ENCODE measurements around the gene FCER2.
"Not testable (repeated sequence)": the region's sequence is repeated elsewhere in the genome, so short reads cannot be mapped to it uniquely, and the experiment has no call there.

Gene FCER2

GRCh38 chr19:7701654-7702457, at the start of gene FCER2:
Gene FCER2 (minus strand): TSS chr19:7702131. CDS start chr19:7699760, 2,371 bp downstream.
- Mint-ChIP-seq H3K4me3 (no peak within 1 kb of the TSS), H3K27me3 (peaks cover 30% of the 10 kb centered on the region), H3K9me3 (no peaks in the 10 kb centered on the region), H3K36me3 (ENCODE audit: insufficient read depth) (peaks cover 2% of the 10 kb centered on the region), H3K4me1 (peaks cover 28% of the 10 kb centered on the region), H3K27ac (ENCODE audit: low read depth) (peak within 1 kb of the TSS; percentile 49)
- ATAC-seq (replicated peaks; ENCODE audit: extremely low read depth, poor library complexity, severe bottlenecking): no peak
- DNase-seq (ENCODE audit: low spot score in 2 of 2): no peak

GRCh38 chr19:7751157-7751783, 49.3 kb upstream of the FCER2 start:
- Mint-ChIP-seq H3K9me3 (peaks cover 11% of the 10 kb centered on the region), H3K27ac (ENCODE audit: low read depth) (peak overlapping the region; percentile 72), H3K4me3 (no peak overlapping the region), H3K27me3 (peaks cover 34% of the 10 kb centered on the region), H3K36me3 (ENCODE audit: insufficient read depth) (peaks cover 2% of the 10 kb centered on the region), H3K4me1 (peaks cover 8% of the 10 kb centered on the region)
- no peak for DNase-seq (ENCODE audit: low spot score in 2 of 2)
- ATAC-seq (replicated peaks; ENCODE audit: extremely low read depth, poor library complexity, severe bottlenecking): peak; percentile 46

- Mint-ChIP-seq H3K4me1 (peaks cover 8% of the 10 kb centered on the region), H3K9me3 (peaks cover 6% of the 10 kb centered on the region), H3K4me3 (no peak overlapping the region), H3K27ac (ENCODE audit: low read depth) (no peak overlapping the region), H3K27me3 (peaks cover 34% of the 10 kb centered on the region), H3K36me3 (ENCODE audit: insufficient read depth) (peaks cover 2% of the 10 kb centered on the region)
- no peak for DNase-seq (ENCODE audit: low spot score in 2 of 2)
- ATAC-seq (replicated peaks; ENCODE audit: extremely low read depth, poor library complexity, severe bottlenecking): no peak
These were observed 46.8 kb upstream of the FCER2 start for GRCh38 chr19:7748756-7749155.

- H3K4me1 Mint-ChIP-seq: peaks cover 8% of the 10 kb centered on the region
- peaks cover 2% of the 10 kb centered on the region for H3K36me3 Mint-ChIP-seq (ENCODE audit: insufficient read depth)
- peaks cover 6% of the 10 kb centered on the region for H3K9me3 Mint-ChIP-seq
- no peak overlapping the region for H3K27ac Mint-ChIP-seq (ENCODE audit: low read depth)
- no peak for DNase-seq (ENCODE audit: low spot score in 2 of 2)
- no peak for ATAC-seq (replicated peaks; ENCODE audit: extremely low read depth, poor library complexity, severe bottlenecking)
- H3K4me3 Mint-ChIP-seq: no peak overlapping the region
- H3K27me3 Mint-ChIP-seq: peaks cover 34% of the 10 kb centered on the region
These were observed 46.2 kb upstream of the FCER2 start for GRCh38 chr19:7748171-7748570.

- peaks cover 8% of the 10 kb centered on the region for H3K4me1 Mint-ChIP-seq
- no peak within 1 kb of the TSS for H3K4me3 Mint-ChIP-seq
- H3K36me3 Mint-ChIP-seq (ENCODE audit: insufficient read depth): peaks cover 2% of the 10 kb centered on the region
- no peak for DNase-seq (ENCODE audit: low spot score in 2 of 2)
- peaks cover 32% of the 10 kb centered on the region for H3K27me3 Mint-ChIP-seq
- H3K27ac Mint-ChIP-seq (ENCODE audit: low read depth): no peak within 1 kb of the TSS
- ATAC-seq (replicated peaks; ENCODE audit: extremely low read depth, poor library complexity, severe bottlenecking): no peak
- peaks cover 6% of the 10 kb centered on the region for H3K9me3 Mint-ChIP-seq
These were observed 45.3 kb upstream of the FCER2 start, which contains the start of gene CD209 for GRCh38 chr19:7746903-7747884. Gene CD209 (minus strand): TSS chr19:7747534. CDS start chr19:7747511, 23 bp downstream.

- H3K27ac Mint-ChIP-seq (ENCODE audit: low read depth); H3K4me1 Mint-ChIP-seq: not testable (repeated sequence)
- H3K27me3 Mint-ChIP-seq: peaks cover 27% of the 10 kb centered on the region
These were observed 44.4 kb upstream of the FCER2 start for GRCh38 chr19:7746306-7746705.

GRCh38 chr19:7744871-7745650, 43.1 kb upstream of the FCER2 start:
- peaks cover 2% of the 10 kb centered on the region for H3K36me3 Mint-ChIP-seq (ENCODE audit: insufficient read depth)
- H3K9me3 Mint-ChIP-seq: peaks cover 6% of the 10 kb centered on the region
- H3K27me3 Mint-ChIP-seq: peaks cover 16% of the 10 kb centered on the region
- DNase-seq (ENCODE audit: low spot score in 2 of 2): no peak
- ATAC-seq (replicated peaks; ENCODE audit: extremely low read depth, poor library complexity, severe bottlenecking): no peak
- H3K4me1 Mint-ChIP-seq: no peaks in the 10 kb centered on the region
- no peak overlapping the region for H3K27ac Mint-ChIP-seq (ENCODE audit: low read depth)
- H3K4me3 Mint-ChIP-seq: no peak overlapping the region

More at GRCh38 chr19:7746306-7746705, 44.4 kb upstream of the FCER2 start:
- not testable (repeated sequence) for H3K36me3 Mint-ChIP-seq (ENCODE audit: insufficient read depth); ATAC-seq (replicated peaks; ENCODE audit: extremely low read depth, poor library complexity, severe bottlenecking); H3K9me3 Mint-ChIP-seq; H3K4me3 Mint-ChIP-seq; DNase-seq (ENCODE audit: low spot score in 2 of 2)

- Mint-ChIP-seq H3K36me3 (ENCODE audit: insufficient read depth) (peaks cover 2% of the 10 kb centered on the region), H3K27ac (ENCODE audit: low read depth) (no peak overlapping the region), H3K27me3 (peaks cover 16% of the 10 kb centered on the region), H3K4me1 (no peaks in the 10 kb centered on the region), H3K9me3 (peaks cover 6% of the 10 kb centered on the region), H3K4me3 (no peak overlapping the region)
- no peak for DNase-seq (ENCODE audit: low spot score in 2 of 2)
- ATAC-seq (replicated peaks; ENCODE audit: extremely low read depth, poor library complexity, severe bottlenecking): no peak
These were observed 42.4 kb upstream of the FCER2 start for GRCh38 chr19:7744199-7744786.

GRCh38 chr19:7743425-7743841, 41.5 kb upstream of the FCER2 start:
- no peak overlapping the region for H3K4me3 Mint-ChIP-seq
- no peaks in the 10 kb centered on the region for H3K4me1 Mint-ChIP-seq
- H3K27ac Mint-ChIP-seq (ENCODE audit: low read depth): no peak overlapping the region
- ATAC-seq (replicated peaks; ENCODE audit: extremely low read depth, poor library complexity, severe bottlenecking) (no peak), DNase-seq (ENCODE audit: low spot score in 2 of 2) (no peak)
- H3K27me3 Mint-ChIP-seq: peaks cover 16% of the 10 kb centered on the region
- H3K9me3 Mint-ChIP-seq: peaks cover 6% of the 10 kb centered on the region
- peaks cover 2% of the 10 kb centered on the region for H3K36me3 Mint-ChIP-seq (ENCODE audit: insufficient read depth)

- Mint-ChIP-seq H3K36me3 (ENCODE audit: insufficient read depth) (peaks cover 2% of the 10 kb centered on the region), H3K27ac (ENCODE audit: low read depth) (no peak overlapping the region), H3K4me1 (no peaks in the 10 kb centered on the region), H3K27me3 (peaks cover 13% of the 10 kb centered on the region), H3K4me3 (no peak overlapping the region), H3K9me3 (peaks cover 3% of the 10 kb centered on the region)
- DNase-seq (ENCODE audit: low spot score in 2 of 2): no peak
- ATAC-seq (replicated peaks; ENCODE audit: extremely low read depth, poor library complexity, severe bottlenecking): no peak
These were observed 41.1 kb upstream of the FCER2 start for GRCh38 chr19:7742991-7743390.

- ATAC-seq (replicated peaks; ENCODE audit: extremely low read depth, poor library complexity, severe bottlenecking): no peak
These were observed 40.6 kb upstream of the FCER2 start for GRCh38 chr19:7742575-7742974.

More at GRCh38 chr19:7742575-7742974, 40.6 kb upstream of the FCER2 start:
- Mint-ChIP-seq H3K36me3 (ENCODE audit: insufficient read depth) (peaks cover 2% of the 10 kb centered on the region), H3K4me1 (no peaks in the 10 kb centered on the region), H3K27ac (ENCODE audit: low read depth) (no peak overlapping the region), H3K4me3 (no peak overlapping the region), H3K27me3 (peaks cover 13% of the 10 kb centered on the region), H3K9me3 (no peaks in the 10 kb centered on the region)
- DNase-seq (ENCODE audit: low spot score in 2 of 2): no peak

Measured in central memory CD8-positive, alpha-beta T cell (primary cell).